HTERT RPE-1 (cell line): ENCODE measurements around the gene SC5D.

Experiments
- in situ Hi-C: fragments of 300-500 bp; cut with MboI; formaldehyde crosslinking; loops from 4 replicates; pipeline ENCODE4 v1.14.3; 2020; ENCODE audit warnings: low sequenced_read_pairs

Gene SC5D

GRCh38 chr11:121291896-121292494, 576 bp upstream of the SC5D start:
- in situ Hi-C loops: no loop called here

- in situ Hi-C loops: no loop called here
Observed at GRCh38 chr11:121293288-121293594, 670 bp downstream of the SC5D start.

GRCh38 chr11:121295246-121296029, 2.9 kb downstream of the SC5D start:
- in situ Hi-C loops: no loop called here

- in situ Hi-C loops: no loop called here
Observed at GRCh38 chr11:121297872-121298271, 5.3 kb downstream of the SC5D start.

GRCh38 chr11:121298774-121299173, 6.2 kb downstream of the SC5D start:
- in situ Hi-C loops: no loop called here

GRCh38 chr11:121299417-121299816, 6.8 kb downstream of the SC5D start:
- in situ Hi-C loops: no loop called here

- in situ Hi-C loops: no loop called here
Observed at GRCh38 chr11:121300313-121300971, 7.9 kb downstream of the SC5D start.

- in situ Hi-C loops: no loop called here
Observed at GRCh38 chr11:121300972-121301699, 8.6 kb downstream of the SC5D start.

GRCh38 chr11:121304759-121305158, 12.2 kb downstream of the SC5D start:
- in situ Hi-C loops: no loop called here

GRCh38 chr11:121308816-121309215, 16.2 kb downstream of the SC5D start:
- in situ Hi-C loops: no loop called here

GRCh38 chr11:121309688-121310087, 17.1 kb downstream of the SC5D start:
- in situ Hi-C loops: no loop called here

GRCh38 chr11:121310908-121311307, 18.3 kb downstream of the SC5D start:
- in situ Hi-C loops: no loop called here

GRCh38 chr11:121311373-121311772, 18.8 kb downstream of the SC5D start:
- in situ Hi-C loops: no loop called here

GRCh38 chr11:121312483-121312882, 19.9 kb downstream of the SC5D start:
- in situ Hi-C loops: no loop called here

- in situ Hi-C loops: no loop called here
Observed at GRCh38 chr11:121318848-121319834, 26.6 kb downstream of the SC5D start.

GRCh38 chr11:121321614-121322243, 29.2 kb downstream of the SC5D start:
- in situ Hi-C loops: no loop called here

- in situ Hi-C loops: no loop called here
Observed at GRCh38 chr11:121323046-121323607, 30.6 kb downstream of the SC5D start.

- in situ Hi-C loops: no loop called here
Observed at GRCh38 chr11:121326230-121326629, 33.7 kb downstream of the SC5D start.

GRCh38 chr11:121327553-121327952, 35.0 kb downstream of the SC5D start:
- in situ Hi-C loops: no loop called here
